ENCODE data around the gene SLC38A6.

The SLC38A6 gene

GRCh38 chr14:61003571-61003970, 22.5 kb downstream of the SLC38A6 start:
- H3K27me3 Mint-ChIP-seq: no peaks in the 10 kb centered on the region
- no peaks in the 10 kb centered on the region for H3K4me1 Mint-ChIP-seq (ENCODE audit: low read depth)
- peaks cover 3% of the 10 kb centered on the region for H3K9me3 Mint-ChIP-seq
- H3K4me3 Mint-ChIP-seq: no peak overlapping the region
- no peak overlapping the region for H3K27ac Mint-ChIP-seq
- peaks cover 23% of the 10 kb centered on the region for H3K36me3 Mint-ChIP-seq (ENCODE audit: low read depth)
- DNase-seq: no peak

- Mint-ChIP-seq H3K36me3 (ENCODE audit: low read depth) (no peaks in the 10 kb centered on the region), H3K4me3 (no peak overlapping the region), H3K9me3 (no peaks in the 10 kb centered on the region), H3K27me3 (no peaks in the 10 kb centered on the region), H3K27ac (no peak overlapping the region), H3K4me1 (ENCODE audit: low read depth) (no peaks in the 10 kb centered on the region)
- no peak for DNase-seq
Measured at GRCh38 chr14:61019537-61019936, 38.5 kb downstream of the SLC38A6 start.

- Mint-ChIP-seq H3K4me1 (ENCODE audit: low read depth) (no peaks in the 10 kb centered on the region), H3K27me3 (no peaks in the 10 kb centered on the region), H3K4me3 (no peak overlapping the region), H3K36me3 (ENCODE audit: low read depth) (no peaks in the 10 kb centered on the region), H3K9me3 (no peaks in the 10 kb centered on the region), H3K27ac (no peak overlapping the region)
- DNase-seq: peak; percentile 38
Measured at GRCh38 chr14:61025251-61026223, 44.5 kb downstream of the SLC38A6 start.

- DNase-seq: no peak
- Mint-ChIP-seq H3K27ac (no peak overlapping the region), H3K27me3 (no peaks in the 10 kb centered on the region), H3K4me1 (ENCODE audit: low read depth) (no peaks in the 10 kb centered on the region), H3K36me3 (ENCODE audit: low read depth) (no peaks in the 10 kb centered on the region), H3K9me3 (no peaks in the 10 kb centered on the region), H3K4me3 (no peak overlapping the region)
Measured at GRCh38 chr14:61026526-61026925, 45.5 kb downstream of the SLC38A6 start.

- H3K4me3 Mint-ChIP-seq: no peak overlapping the region
- peaks cover 8% of the 10 kb centered on the region for H3K4me1 Mint-ChIP-seq (ENCODE audit: low read depth)
- H3K9me3 Mint-ChIP-seq: no peaks in the 10 kb centered on the region
- no peak for DNase-seq
- H3K36me3 Mint-ChIP-seq (ENCODE audit: low read depth): no peaks in the 10 kb centered on the region
- H3K27me3 Mint-ChIP-seq: no peaks in the 10 kb centered on the region
- no peak overlapping the region for H3K27ac Mint-ChIP-seq
Measured at GRCh38 chr14:61031026-61031425, 50.0 kb downstream of the SLC38A6 start.

GRCh38 chr14:61033054-61033453, 52.0 kb downstream of the SLC38A6 start:
- H3K9me3 Mint-ChIP-seq: no peaks in the 10 kb centered on the region
- no peaks in the 10 kb centered on the region for H3K36me3 Mint-ChIP-seq (ENCODE audit: low read depth)
- H3K4me1 Mint-ChIP-seq (ENCODE audit: low read depth): peaks cover 8% of the 10 kb centered on the region
- H3K27ac Mint-ChIP-seq: no peak overlapping the region
- no peaks in the 10 kb centered on the region for H3K27me3 Mint-ChIP-seq
- no peak overlapping the region for H3K4me3 Mint-ChIP-seq
- no peak for DNase-seq

- H3K27ac Mint-ChIP-seq: no peak overlapping the region
Measured at GRCh38 chr14:61033855-61034254, 52.8 kb downstream of the SLC38A6 start.

GRCh38 chr14:61034416-61035120, 53.5 kb downstream of the SLC38A6 start:
- Mint-ChIP-seq H3K27ac (no peak overlapping the region), H3K27me3 (no peaks in the 10 kb centered on the region), H3K36me3 (ENCODE audit: low read depth) (no peaks in the 10 kb centered on the region), H3K4me1 (ENCODE audit: low read depth) (peaks cover 8% of the 10 kb centered on the region), H3K9me3 (no peaks in the 10 kb centered on the region), H3K4me3 (no peak overlapping the region)
- no peak for DNase-seq

More at GRCh38 chr14:61033855-61034254, 52.8 kb downstream of the SLC38A6 start:
- no peak for DNase-seq
- Mint-ChIP-seq H3K4me1 (ENCODE audit: low read depth) (peaks cover 8% of the 10 kb centered on the region), H3K27me3 (no peaks in the 10 kb centered on the region), H3K4me3 (no peak overlapping the region), H3K9me3 (no peaks in the 10 kb centered on the region), H3K36me3 (ENCODE audit: low read depth) (no peaks in the 10 kb centered on the region)

GRCh38 chr14:61037215-61037614, 56.2 kb downstream of the SLC38A6 start:
- Mint-ChIP-seq H3K4me1 (ENCODE audit: low read depth) (peaks cover 8% of the 10 kb centered on the region), H3K27ac (no peak overlapping the region), H3K36me3 (ENCODE audit: low read depth) (no peaks in the 10 kb centered on the region), H3K4me3 (no peak overlapping the region), H3K9me3 (no peaks in the 10 kb centered on the region), H3K27me3 (no peaks in the 10 kb centered on the region)
- no peak for DNase-seq

GRCh38 chr14:61041704-61042103, 60.7 kb downstream of the SLC38A6 start:
- Mint-ChIP-seq H3K36me3 (ENCODE audit: low read depth) (no peaks in the 10 kb centered on the region), H3K4me3 (no peak overlapping the region), H3K27ac (no peak overlapping the region), H3K27me3 (no peaks in the 10 kb centered on the region), H3K9me3 (no peaks in the 10 kb centered on the region), H3K4me1 (ENCODE audit: low read depth) (no peaks in the 10 kb centered on the region)
- DNase-seq: no peak

GRCh38 chr14:61042220-61042619, 61.2 kb downstream of the SLC38A6 start:
- H3K4me3 Mint-ChIP-seq: no peak overlapping the region
- H3K36me3 Mint-ChIP-seq (ENCODE audit: low read depth): no peaks in the 10 kb centered on the region
- H3K9me3 Mint-ChIP-seq: no peaks in the 10 kb centered on the region
- DNase-seq: no peak
- H3K27ac Mint-ChIP-seq: no peak overlapping the region
- no peaks in the 10 kb centered on the region for H3K4me1 Mint-ChIP-seq (ENCODE audit: low read depth)
- H3K27me3 Mint-ChIP-seq: no peaks in the 10 kb centered on the region

GRCh38 chr14:61043506-61043905, 62.5 kb downstream of the SLC38A6 start:
- Mint-ChIP-seq H3K27ac (no peak overlapping the region), H3K9me3 (no peaks in the 10 kb centered on the region), H3K27me3 (no peaks in the 10 kb centered on the region), H3K36me3 (ENCODE audit: low read depth) (peaks cover 4% of the 10 kb centered on the region), H3K4me1 (ENCODE audit: low read depth) (no peaks in the 10 kb centered on the region), H3K4me3 (no peak overlapping the region)
- no peak for DNase-seq

- no peak for DNase-seq
- Mint-ChIP-seq H3K4me3 (no peak overlapping the region), H3K36me3 (ENCODE audit: low read depth) (peaks cover 8% of the 10 kb centered on the region), H3K9me3 (no peaks in the 10 kb centered on the region), H3K4me1 (ENCODE audit: low read depth) (no peaks in the 10 kb centered on the region), H3K27me3 (no peaks in the 10 kb centered on the region), H3K27ac (no peak overlapping the region)
Measured at GRCh38 chr14:61047021-61047420, 66.0 kb downstream of the SLC38A6 start.

GRCh38 chr14:61048640-61049039, 67.6 kb downstream of the SLC38A6 start:
- Mint-ChIP-seq H3K4me1 (ENCODE audit: low read depth) (no peaks in the 10 kb centered on the region), H3K36me3 (ENCODE audit: low read depth) (peaks cover 18% of the 10 kb centered on the region), H3K4me3 (no peak overlapping the region), H3K27ac (no peak overlapping the region), H3K27me3 (no peaks in the 10 kb centered on the region), H3K9me3 (peaks cover 8% of the 10 kb centered on the region)
- DNase-seq: no peak

GRCh38 chr14:61050417-61050816, 69.4 kb downstream of the SLC38A6 start:
- no peak for DNase-seq
- no peak overlapping the region for H3K27ac Mint-ChIP-seq
- no peaks in the 10 kb centered on the region for H3K27me3 Mint-ChIP-seq
- H3K9me3 Mint-ChIP-seq: peaks cover 17% of the 10 kb centered on the region
- H3K4me1 Mint-ChIP-seq (ENCODE audit: low read depth): no peaks in the 10 kb centered on the region
- peaks cover 30% of the 10 kb centered on the region for H3K36me3 Mint-ChIP-seq (ENCODE audit: low read depth)
- H3K4me3 Mint-ChIP-seq: no peak overlapping the region
